Muscle of leg (tissue), 11 donors: Measurements from ENCODE around the gene RPP40. TPM values are rescaled to one million over a fixed set of nuclear protein-coding genes. Genes with fewer than 3 reads are reported as not detected.

ENCODE experiments used
- DNase-seq: peaks from one replicate; pipeline ENCODE4 v3.0.0; 2013
- H3K27ac ChIP-seq: one replicate; pipeline ENCODE4 v1.5.1; 2013; ENCODE audit warnings: mild to moderate bottlenecking, low read length, control low read depth
- H3K27me3 ChIP-seq: one replicate; pipeline ENCODE4 v1.6.1; 2013; ENCODE audit warnings: low read length; ENCODE audit not compliant: control insufficient read depth, insufficient read depth
- H3K36me3 ChIP-seq: one replicate; pipeline ENCODE4 v1.6.1; 2013; ENCODE audit warnings: low read length; ENCODE audit not compliant: control insufficient read depth, insufficient read depth
- H3K4me1 ChIP-seq: one replicate; pipeline ENCODE4 v1.6.1; 2013; ENCODE audit warnings: low read length; ENCODE audit not compliant: control insufficient read depth, insufficient read depth
- H3K4me3 ChIP-seq: one replicate; pipeline ENCODE4 v1.5.1; 2013; ENCODE audit warnings: low read length, control low read depth
- H3K9me3 ChIP-seq: replicated peaks from 2 replicates; pipeline ENCODE4 v1.6.1; 2013; ENCODE audit warnings: low read depth, low read length; ENCODE audit not compliant: control insufficient read depth
- WGBS: methylation state at CpG from one replicate; pipeline ENCODE4 v1.1.5; 2013; ENCODE audit warnings: missing lambda C conversion rate; ENCODE audit not compliant: insufficient coverage; 5-methylcytosine and 5-hydroxymethylcytosine counted together
- polyA plus RNA-seq, 8 donors: library from polyadenylated mRNA; unstranded; fragments of 120-200 nt; gene quantifications; one replicate each; pipeline versions ENCODE4 v1.2.1 to v1.2.3, GENCODE V29; 2013; ENCODE audit warnings: inconsistent platforms in 1 of 8, low replicate concordance in 1 of 8; ENCODE audit not compliant: insufficient read length in 8 of 8, insufficient read depth in 1 of 8
- total RNA-seq: library from RNA; stranded (reverse); fragments of 120-200 nt; gene quantifications from one replicate; pipeline ENCODE4 v1.2.4, GENCODE V29; 2013

RPP40 gene
- total and polyA plus RNA-seq, 9 donors: 10.0 to 17.2 (median 13.2) TPM

DNA sequence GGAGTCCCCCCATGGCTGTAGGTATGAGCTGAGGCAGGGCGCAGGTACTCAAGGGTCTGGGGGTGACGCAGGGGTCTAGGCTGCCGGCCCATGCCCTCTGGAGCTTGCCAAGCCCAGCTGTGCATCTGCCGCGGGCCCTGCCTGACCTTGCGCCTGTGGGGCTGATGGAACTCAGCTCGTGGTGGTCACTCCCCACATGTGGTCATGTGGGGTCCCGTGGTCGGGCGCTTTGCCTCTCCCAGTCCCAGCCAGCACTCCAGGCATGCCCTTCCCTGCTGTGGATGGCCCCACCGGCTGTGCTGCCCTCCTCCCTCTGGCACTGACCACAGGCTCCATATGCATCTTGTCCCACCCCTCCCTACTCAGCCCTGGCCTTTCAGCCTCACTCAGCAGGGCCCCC, 57.3 kb downstream of the RPP40 start:
- Histone ChIP-seq H3K4me1 (peaks cover 10% of the 10 kb centered on the region), H3K9me3 (no peaks in the 10 kb centered on the region), H3K36me3 (peaks cover 47% of the 10 kb centered on the region), H3K27me3 (no peaks in the 10 kb centered on the region), H3K4me3 (no peak overlapping the region), H3K27ac (no peak overlapping the region)
- DNase-seq: no peak
- 87% methylated on average over 11 of the region's 11 CpGs for WGBS

Other genes with a start within 250 kb of the RPP40 start
- gene CDYL, start 227.6 kb downstream of the RPP40 start, total RNA-seq: 75.3 TPM
- gene CDYL, start 227.6 kb downstream of the RPP40 start, polyA plus RNA-seq: 10 to 100 TPM; 15.6 to 23.0 (median 19.4) TPM
- 2.6 TPM for gene PPP1R3G, start 81.3 kb upstream of the RPP40 start, total RNA-seq
- gene PPP1R3G, start 81.3 kb upstream of the RPP40 start, polyA plus RNA-seq: 1 to 10 TPM; 1.4 to 2.9 (median 2.5) TPM